ENCODE data around the gene ACLY.

DNA sequence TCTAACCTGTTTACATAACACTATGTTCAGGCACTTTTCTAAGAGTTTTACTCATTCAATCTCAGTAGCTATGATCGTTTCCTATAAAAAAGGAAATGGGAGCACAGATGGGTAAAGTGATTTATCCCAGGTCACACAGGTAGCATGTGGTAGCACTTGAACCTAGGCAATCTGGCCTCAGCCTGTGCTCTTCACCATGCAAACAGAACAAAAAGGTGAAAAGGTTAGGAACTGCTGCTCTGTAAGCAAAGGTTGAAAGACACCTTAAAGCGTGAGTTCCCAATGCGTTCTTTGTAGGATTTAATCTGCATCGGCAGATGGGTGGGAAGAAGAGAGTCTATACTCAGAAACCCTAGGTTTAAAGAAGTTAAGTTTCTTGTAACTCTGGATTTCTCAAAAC lies 38.6 kb downstream of the ACLY start:
- TF ChIP-seq, protein P1, sequence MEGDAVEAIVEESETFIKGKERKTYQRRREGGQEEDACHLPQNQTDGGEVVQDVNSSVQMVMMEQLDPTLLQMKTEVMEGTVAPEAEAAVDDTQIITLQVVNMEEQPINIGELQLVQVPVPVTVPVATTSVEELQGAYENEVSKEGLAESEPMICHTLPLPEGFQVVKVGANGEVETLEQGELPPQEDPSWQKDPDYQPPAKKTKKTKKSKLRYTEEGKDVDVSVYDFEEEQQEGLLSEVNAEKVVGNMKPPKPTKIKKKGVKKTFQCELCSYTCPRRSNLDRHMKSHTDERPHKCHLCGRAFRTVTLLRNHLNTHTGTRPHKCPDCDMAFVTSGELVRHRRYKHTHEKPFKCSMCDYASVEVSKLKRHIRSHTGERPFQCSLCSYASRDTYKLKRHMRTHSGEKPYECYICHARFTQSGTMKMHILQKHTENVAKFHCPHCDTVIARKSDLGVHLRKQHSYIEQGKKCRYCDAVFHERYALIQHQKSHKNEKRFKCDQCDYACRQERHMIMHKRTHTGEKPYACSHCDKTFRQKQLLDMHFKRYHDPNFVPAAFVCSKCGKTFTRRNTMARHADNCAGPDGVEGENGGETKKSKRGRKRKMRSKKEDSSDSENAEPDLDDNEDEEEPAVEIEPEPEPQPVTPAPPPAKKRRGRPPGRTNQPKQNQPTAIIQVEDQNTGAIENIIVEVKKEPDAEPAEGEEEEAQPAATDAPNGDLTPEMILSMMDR (IDR thresholded peaks at IDR 0.05 in 2 of 3, conservative IDR thresholded peaks at IDR 0.05 in 1 of 3; ENCODE audit: control insufficient read depth in 2 of 3, extremely low read depth in 1 of 3, insufficient read depth in 1 of 3, low read depth in 3 of 3, low read length in 3 of 3), result no peak
- TF ChIP-seq POLR2A (IDR thresholded peaks at IDR 0.05; ENCODE audit: low read depth, low read length) (no peak), E4F1 (IDR thresholded peaks at IDR 0.05; ENCODE audit: borderline replicate concordance, partially characterized antibody) (no peak), ATF3 (IDR thresholded peaks at IDR 0.05; ENCODE audit: borderline replicate concordance, extremely low read depth, low read depth, low read length) (no peak), ZNF217 (IDR thresholded peaks at IDR 0.05) (no peak), FOS (IDR thresholded peaks at IDR 0.05; ENCODE audit: borderline replicate concordance, extremely low read depth, insufficient read length) (no peak), RELA (IDR thresholded peaks at IDR 0.05; ENCODE audit: borderline replicate concordance, partially characterized antibody) (no peak), CBFB (IDR thresholded peaks at IDR 0.05; ENCODE audit: low read depth) (no peak), MXI1 (IDR thresholded peaks at IDR 0.05; ENCODE audit: low read depth, low read length) (no peak), SMC3 (IDR thresholded peaks at IDR 0.05; ENCODE audit: borderline replicate concordance, low read length) (no peak), RAD21 (IDR thresholded peaks at IDR 0.05; ENCODE audit: insufficient read depth, low read depth, low read length) (no peak), EZH2 (IDR thresholded peaks at IDR 0.05; ENCODE audit: borderline replicate concordance, control insufficient read depth, low read depth, low read length) (no peak)

All from GM12878 (cell line).